ENCODE measurements around the gene MLC1.

Gene MLC1

DNA sequence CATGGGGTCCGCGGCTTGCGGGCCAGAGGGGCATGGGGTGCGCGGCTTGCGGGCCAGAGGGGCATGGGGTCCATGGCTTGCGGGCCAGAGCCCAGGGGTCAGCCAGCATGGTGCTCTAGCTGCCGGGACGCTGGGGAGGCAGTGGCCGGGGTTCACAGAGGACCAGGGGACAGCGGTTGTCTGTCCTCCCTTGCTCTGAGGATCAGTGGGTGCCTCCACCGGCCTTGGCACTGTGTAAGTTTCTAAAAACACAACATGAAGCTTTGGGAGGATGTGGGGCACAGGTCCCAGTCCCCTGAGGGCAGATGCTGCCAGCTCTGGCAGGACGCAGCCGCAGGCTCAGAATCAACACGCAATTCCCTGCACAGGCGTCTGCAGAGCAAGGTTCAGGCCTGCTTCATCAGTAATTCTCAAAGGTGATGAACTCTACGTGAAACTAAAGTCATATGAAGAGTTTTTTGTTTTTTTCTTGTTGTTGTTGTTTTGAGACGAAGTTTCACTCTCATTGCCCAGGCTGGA, 3.0 kb downstream of the MLC1 start:
- POLR2A ChIA-PET = no interaction called here
- H3K4me3 ChIP-seq (ENCODE audit: low read depth, low read length) = no peak overlapping the region
- no peak for DNase-seq (ENCODE audit: low read depth, low spot score)
- no peak for TF ChIP-seq CTCF (IDR thresholded peaks at IDR 0.05; ENCODE audit: insufficient read depth, low read length, missing control alignments)
- CTCF ChIA-PET = interaction anchor here (0.9 kb wide), 1 partner anchor 60 kb away, joined by 3 read pairs; no protein-coding TSS in a partner anchor

DNA sequence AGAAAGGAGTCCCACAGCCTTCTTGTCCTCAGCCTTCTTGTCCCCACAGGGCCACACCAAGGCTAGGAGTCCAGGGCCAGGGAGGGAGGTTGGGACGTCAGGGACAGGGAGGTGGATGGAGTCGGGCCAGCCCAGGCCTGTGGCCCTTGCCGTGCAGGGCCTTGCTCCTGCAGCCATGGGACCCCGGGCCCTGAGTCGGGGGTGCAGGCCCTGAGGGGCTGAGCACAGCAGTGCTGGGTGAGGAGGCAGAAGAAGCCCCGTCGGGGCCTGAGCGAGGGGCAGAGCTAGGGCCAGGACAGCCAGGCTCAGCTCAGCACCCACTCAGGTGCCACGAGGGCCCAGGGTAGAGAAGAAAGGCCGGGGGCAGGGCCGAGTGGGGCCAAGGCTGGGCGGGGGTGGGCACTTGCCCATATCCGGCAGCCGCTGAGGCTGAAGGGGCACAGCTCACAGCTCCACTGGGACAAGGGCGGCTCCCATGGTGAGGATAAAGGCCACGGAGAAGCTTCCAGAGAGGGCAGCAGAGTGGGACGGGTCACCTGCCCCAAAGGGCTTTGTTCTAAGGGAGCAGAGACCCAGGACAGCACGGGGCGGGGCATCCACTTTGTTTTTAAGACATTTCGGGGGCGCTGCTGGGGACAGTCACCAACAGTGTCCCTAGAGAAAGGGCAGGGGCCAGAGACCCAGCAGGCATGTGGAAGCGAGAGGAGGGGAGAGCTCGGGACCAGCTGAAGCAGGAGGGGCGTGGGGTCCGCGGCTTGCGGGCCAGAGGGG, 3.6 kb downstream of the MLC1 start:
- CTCF ChIA-PET = interaction anchor here (0.9 kb wide), 2 partner anchors 61 to 128 kb away, joined by 3 read pairs; no protein-coding TSS in a partner anchor
- DNase-seq (ENCODE audit: low read depth, low spot score) = no peak
- TF ChIP-seq CTCF (IDR thresholded peaks at IDR 0.05; ENCODE audit: insufficient read depth, low read length, missing control alignments) = no peak
- no peak overlapping the region for H3K4me3 ChIP-seq (ENCODE audit: low read depth, low read length)
- POLR2A ChIA-PET = no interaction called here

DNA sequence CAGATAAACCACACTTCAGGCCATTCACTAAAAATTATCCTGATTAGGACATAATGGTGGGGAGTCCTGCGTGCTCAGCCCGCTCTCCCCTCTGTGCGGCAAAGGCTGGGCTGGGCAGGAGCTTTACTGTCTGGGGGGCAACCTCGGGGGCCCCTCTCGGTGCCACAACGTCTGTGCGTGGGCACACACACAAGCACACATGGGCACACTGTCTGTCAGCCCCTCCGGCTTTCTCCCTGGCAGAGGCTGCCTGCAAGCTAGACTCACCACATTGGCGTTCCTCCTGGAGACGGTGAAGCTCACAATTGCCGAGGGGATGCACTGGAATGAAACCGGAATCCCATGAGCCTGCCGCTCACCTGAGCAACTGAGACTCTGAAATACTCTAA, 5.2 kb downstream of the MLC1 start:
- no peak overlapping the region for H3K4me3 ChIP-seq (ENCODE audit: low read depth, low read length)
- no peak for TF ChIP-seq CTCF (IDR thresholded peaks at IDR 0.05; ENCODE audit: insufficient read depth, low read length, missing control alignments)
- DNase-seq (ENCODE audit: low read depth, low spot score) = no peak
- ChIA-PET POLR2A (no interaction called here), CTCF (no interaction called here)

DNA sequence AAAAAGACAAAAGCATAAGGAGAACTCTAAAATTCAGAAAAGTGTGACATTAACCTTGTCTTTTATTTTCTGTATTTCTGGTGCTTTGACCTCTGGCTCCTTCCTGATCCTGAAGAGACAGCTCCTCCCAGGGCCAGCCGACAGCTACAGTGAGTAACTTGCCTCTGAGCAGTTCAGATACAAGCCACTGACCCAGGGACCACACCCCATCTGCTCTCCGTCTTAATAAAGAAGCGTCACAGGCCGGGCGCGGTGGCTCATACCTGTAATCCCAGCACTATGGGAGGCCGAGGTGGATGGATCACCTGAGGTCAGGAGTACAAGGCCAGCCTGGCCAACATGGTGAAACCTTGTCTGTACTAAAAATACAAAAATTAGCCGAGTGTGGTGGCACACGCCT, 6.5 kb downstream of the MLC1 start:
- DNase-seq (ENCODE audit: low read depth, low spot score) = no peak
- CTCF ChIA-PET = no interaction called here
- POLR2A ChIA-PET = no interaction called here
- H3K4me3 ChIP-seq (ENCODE audit: low read depth, low read length) = no peak overlapping the region
- no peak for TF ChIP-seq CTCF (IDR thresholded peaks at IDR 0.05; ENCODE audit: insufficient read depth, low read length, missing control alignments)

- no peak for TF ChIP-seq CTCF (IDR thresholded peaks at IDR 0.05; ENCODE audit: insufficient read depth, low read length, missing control alignments)
- ChIA-PET POLR2A (no interaction called here), CTCF (no interaction called here)
- DNase-seq (ENCODE audit: low read depth, low spot score) = no peak
- no peak overlapping the region for H3K4me3 ChIP-seq (ENCODE audit: low read depth, low read length)
These were observed 7.0 kb downstream of the MLC1 start for GRCh38 chr22:50078246-50078645.

- no peak overlapping the region for H3K4me3 ChIP-seq (ENCODE audit: low read depth, low read length)
- ChIA-PET POLR2A (no interaction called here), CTCF (interaction anchor here (0.9 kb wide), 1 partner anchor 8 kb away, joined by 3 read pairs; the partner anchor contains the start of gene MLC1)
- no peak for TF ChIP-seq CTCF (IDR thresholded peaks at IDR 0.05; ENCODE audit: insufficient read depth, low read length, missing control alignments)
- DNase-seq (ENCODE audit: low read depth, low spot score) = no peak
These were observed 8.3 kb downstream of the MLC1 start for GRCh38 chr22:50076646-50077535.
